ENCODE measurements around the gene AGMO. TPM values are rescaled to one million over a fixed set of nuclear protein-coding genes. Genes with fewer than 3 reads are reported as not detected.
A peak's percentile ranks its signal among the peaks of the same experiment; 100 is the strongest.

AGMO gene
- total RNA-seq, 2 donors from 2014 or later = 1.9 TPM; not detected in 1

DNA sequence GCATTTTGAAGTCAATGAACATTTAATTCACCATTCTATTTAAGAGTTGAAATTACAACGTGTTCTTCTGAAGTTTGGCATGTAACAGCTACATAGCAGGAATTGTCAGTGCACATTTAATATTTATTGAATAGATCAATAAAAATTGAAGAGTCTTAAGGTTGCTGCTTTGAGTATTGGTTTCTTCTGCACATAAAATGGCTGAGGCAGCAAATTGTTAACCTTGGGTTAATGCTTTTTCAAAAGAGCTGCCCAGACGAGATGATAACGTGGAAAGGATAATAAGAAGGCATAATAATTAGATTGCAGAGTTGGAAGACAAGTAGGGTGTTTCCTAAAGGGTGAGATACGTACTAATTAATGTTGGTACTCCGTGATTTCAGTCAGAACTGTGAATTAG lies 203.7 kb downstream of the AGMO start:
- H3K4me3 ChIP-seq (ENCODE audit: low read length) = no peak overlapping the region
- Mint-ChIP-seq H3K9me3 (no peaks in the 10 kb centered on the region), H3K27me3 (ENCODE audit: insufficient read depth) (no peaks in the 10 kb centered on the region), H3K36me3 (ENCODE audit: low read depth) (no peaks in the 10 kb centered on the region), H3K4me3 (no peak overlapping the region), H3K4me1 (no peaks in the 10 kb centered on the region), H3K27ac (peak overlapping the region; percentile 24)
- no peaks in the 10 kb centered on the region for H3K36me3 ChIP-seq (ENCODE audit: control insufficient read depth, insufficient read depth, low read length)
- no peaks in the 10 kb centered on the region for H3K4me1 ChIP-seq (ENCODE audit: control insufficient read depth, insufficient read depth, low read length)
- H3K27ac ChIP-seq (ENCODE audit: low read depth, low read length) = no peak overlapping the region
- DNase-seq = no peak
- H3K9ac ChIP-seq (ENCODE audit: extremely low read depth, low read length, poor library complexity, severe bottlenecking) = no peak overlapping the region
- H3K27me3 ChIP-seq (ENCODE audit: control insufficient read depth, insufficient read depth, low read length, poor library complexity, severe bottlenecking) = no peaks in the 10 kb centered on the region
- H3K9me3 ChIP-seq (ENCODE audit: control insufficient read depth, low read length) = no peaks in the 10 kb centered on the region
- WGBS, 2 experiments (ENCODE audit: insufficient coverage in 1 of 2, insufficient read length in 1 of 2) = 94 to 100% methylated on average over 2 to 5 of the region's 5 CpGs
- TF ChIP-seq CTCF (conservative IDR thresholded peaks at IDR 0.05) = no peak

- no peaks in the 10 kb centered on the region for H3K4me1 ChIP-seq (ENCODE audit: control insufficient read depth, insufficient read depth, low read length)
- Mint-ChIP-seq H3K27ac (no peak overlapping the region), H3K9me3 (no peaks in the 10 kb centered on the region), H3K4me1 (peaks cover 12% of the 10 kb centered on the region), H3K4me3 (no peak overlapping the region), H3K36me3 (ENCODE audit: low read depth) (no peaks in the 10 kb centered on the region), H3K27me3 (ENCODE audit: insufficient read depth) (no peaks in the 10 kb centered on the region)
- no peaks in the 10 kb centered on the region for H3K27me3 ChIP-seq (ENCODE audit: control insufficient read depth, insufficient read depth, low read length, poor library complexity, severe bottlenecking)
- no peak overlapping the region for H3K9ac ChIP-seq (ENCODE audit: extremely low read depth, low read length, poor library complexity, severe bottlenecking)
- H3K27ac ChIP-seq (ENCODE audit: low read depth, low read length) = no peak overlapping the region
- no peak overlapping the region for H3K4me3 ChIP-seq (ENCODE audit: low read length)
- no peak for DNase-seq
- no peaks in the 10 kb centered on the region for H3K36me3 ChIP-seq (ENCODE audit: control insufficient read depth, insufficient read depth, low read length)
- 96 to 98% methylated on average over 16 to 20 of the region's 20 CpGs for WGBS, 2 experiments (ENCODE audit: insufficient coverage in 1 of 2, insufficient read length in 1 of 2)
- H3K9me3 ChIP-seq (ENCODE audit: control insufficient read depth, low read length) = no peaks in the 10 kb centered on the region
- no peak for TF ChIP-seq CTCF (conservative IDR thresholded peaks at IDR 0.05)
These were observed 209.2 kb downstream of the AGMO start for GRCh38 chr7:15352421-15353206.

GRCh38 chr7:15345216-15345615 lies 216.6 kb downstream of the AGMO start:
- H3K36me3 ChIP-seq (ENCODE audit: control insufficient read depth, insufficient read depth, low read length) = no peaks in the 10 kb centered on the region
- Mint-ChIP-seq H3K4me1 (peaks cover 2% of the 10 kb centered on the region), H3K4me3 (no peak overlapping the region), H3K27me3 (ENCODE audit: insufficient read depth) (no peaks in the 10 kb centered on the region), H3K27ac (no peak overlapping the region), H3K9me3 (peaks cover 6% of the 10 kb centered on the region), H3K36me3 (ENCODE audit: low read depth) (peaks cover 2% of the 10 kb centered on the region)
- TF ChIP-seq CTCF (conservative IDR thresholded peaks at IDR 0.05) = no peak
- peaks cover 6% of the 10 kb centered on the region for H3K9me3 ChIP-seq (ENCODE audit: control insufficient read depth, low read length)
- no peaks in the 10 kb centered on the region for H3K27me3 ChIP-seq (ENCODE audit: control insufficient read depth, insufficient read depth, low read length, poor library complexity, severe bottlenecking)
- WGBS, 2 experiments (ENCODE audit: insufficient coverage in 1 of 2, insufficient read length in 1 of 2) = 84% methylated on average over 1 of the region's 1 CpG; no CpG with 5 or more reads in 1 of the 2 experiments
- no peak overlapping the region for H3K4me3 ChIP-seq (ENCODE audit: low read length)
- H3K9ac ChIP-seq (ENCODE audit: extremely low read depth, low read length, poor library complexity, severe bottlenecking) = no peak overlapping the region
- H3K4me1 ChIP-seq (ENCODE audit: control insufficient read depth, insufficient read depth, low read length) = no peaks in the 10 kb centered on the region
- H3K27ac ChIP-seq (ENCODE audit: low read depth, low read length) = no peak overlapping the region
- no peak for DNase-seq

Measured in endodermal cell (in vitro differentiated cells).